ENCODE data around the gene USP12. TPM values are rescaled to one million over a fixed set of nuclear protein-coding genes. Genes with fewer than 3 reads are reported as not detected.
A peak's percentile ranks its signal among the peaks of the same experiment; 100 is the strongest.
"Not testable (repeated sequence)": the region's sequence is repeated elsewhere in the genome, so short reads cannot be mapped to it uniquely, and the experiment has no call there.

USP12 gene
- polyA plus RNA-seq, 3 donors = 12.8 to 23.4 (median 14.5) TPM

DNA sequence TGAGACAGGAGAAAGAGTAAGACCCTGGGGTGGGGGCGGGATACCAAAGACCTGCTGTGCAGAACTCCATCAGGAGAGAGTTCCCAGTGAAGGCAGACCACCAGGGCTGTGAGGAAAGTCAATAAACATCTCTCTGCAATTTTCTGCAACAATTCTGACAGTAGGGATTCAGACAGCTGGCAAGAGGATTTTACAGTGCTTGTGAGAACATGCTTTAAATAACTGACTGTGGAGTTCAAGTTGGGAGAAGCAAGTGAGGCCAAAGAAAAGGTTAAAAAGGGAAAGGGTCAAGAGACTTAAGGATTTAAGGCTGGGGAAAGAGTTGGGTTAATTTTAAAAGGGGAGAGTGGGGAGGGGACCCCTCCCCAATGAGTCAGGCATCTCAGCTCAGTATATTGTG, 98.4 kb downstream of the USP12 start:
- no peak overlapping the region for H3K4me3 ChIP-seq (replicated peaks in 1 of 3; ENCODE audit: low read depth in 2 of 3, low read length in 3 of 3)
- no peaks in the 10 kb centered on the region for H3K27me3 ChIP-seq (ENCODE audit: control insufficient read depth in 2 of 2, insufficient read depth in 2 of 2, low read length in 2 of 2)
- no peak overlapping the region for H3K27ac ChIP-seq (ENCODE audit: low read depth in 1 of 2, low read length in 2 of 2)
- no peaks in the 10 kb centered on the region for H3K9me3 Mint-ChIP-seq
- H3K27ac Mint-ChIP-seq = peak overlapping the region in 1 of 7 donors; percentile 3
- H3K9me3 ChIP-seq (replicated peaks in 1 of 2; ENCODE audit: control insufficient read depth in 1 of 2, insufficient read depth in 1 of 2, low read length in 2 of 2) = no peaks in the 10 kb centered on the region
- no peak for DNase-seq
- no peaks in the 10 kb centered on the region for H3K4me1 Mint-ChIP-seq
- no peak overlapping the region for H3K4me2 ChIP-seq (replicated peaks; ENCODE audit: extremely low read depth, low read length, poor library complexity, severe bottlenecking)
- WGBS (ENCODE audit: insufficient coverage) = no CpG with 5 or more reads among the region's 1 CpG
- peaks cover 0 to 2% (median 0%) of the 10 kb centered on the region in 3 donors for H3K27me3 Mint-ChIP-seq (ENCODE audit: low read depth in 3 of 3)
- peaks cover 17 to 57% of the 10 kb centered on the region in 2 donors for H3K36me3 ChIP-seq (replicated peaks in 1 of 2; ENCODE audit: control insufficient read depth in 1 of 2, insufficient read depth in 2 of 2, low read length in 2 of 2)
- H3K9ac ChIP-seq (ENCODE audit: insufficient read depth, low read length, poor library complexity, severe bottlenecking) = no peak overlapping the region
- intact Hi-C loops (cut with micrococcal nuclease) = no loop called here
- TF ChIP-seq, protein P1, sequence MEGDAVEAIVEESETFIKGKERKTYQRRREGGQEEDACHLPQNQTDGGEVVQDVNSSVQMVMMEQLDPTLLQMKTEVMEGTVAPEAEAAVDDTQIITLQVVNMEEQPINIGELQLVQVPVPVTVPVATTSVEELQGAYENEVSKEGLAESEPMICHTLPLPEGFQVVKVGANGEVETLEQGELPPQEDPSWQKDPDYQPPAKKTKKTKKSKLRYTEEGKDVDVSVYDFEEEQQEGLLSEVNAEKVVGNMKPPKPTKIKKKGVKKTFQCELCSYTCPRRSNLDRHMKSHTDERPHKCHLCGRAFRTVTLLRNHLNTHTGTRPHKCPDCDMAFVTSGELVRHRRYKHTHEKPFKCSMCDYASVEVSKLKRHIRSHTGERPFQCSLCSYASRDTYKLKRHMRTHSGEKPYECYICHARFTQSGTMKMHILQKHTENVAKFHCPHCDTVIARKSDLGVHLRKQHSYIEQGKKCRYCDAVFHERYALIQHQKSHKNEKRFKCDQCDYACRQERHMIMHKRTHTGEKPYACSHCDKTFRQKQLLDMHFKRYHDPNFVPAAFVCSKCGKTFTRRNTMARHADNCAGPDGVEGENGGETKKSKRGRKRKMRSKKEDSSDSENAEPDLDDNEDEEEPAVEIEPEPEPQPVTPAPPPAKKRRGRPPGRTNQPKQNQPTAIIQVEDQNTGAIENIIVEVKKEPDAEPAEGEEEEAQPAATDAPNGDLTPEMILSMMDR (IDR thresholded peaks at IDR 0.05) = no peak
- peaks cover 47 to 61% of the 10 kb centered on the region in 2 donors for H3K36me3 Mint-ChIP-seq
- H3K4me3 Mint-ChIP-seq = no peak overlapping the region
- no peaks in the 10 kb centered on the region for H3K79me2 ChIP-seq (ENCODE audit: insufficient read depth, low read length)
- H4K20me1 ChIP-seq (ENCODE audit: insufficient read depth, low read length) = no peaks in the 10 kb centered on the region
- no peak overlapping the region for H2AFZ ChIP-seq (ENCODE audit: insufficient read depth, low read depth, low read length, poor library complexity, severe bottlenecking)
- H3K4me1 ChIP-seq (ENCODE audit: control insufficient read depth in 1 of 2, insufficient read depth in 2 of 2, low read length in 2 of 2) = no peaks in the 10 kb centered on the region

DNA sequence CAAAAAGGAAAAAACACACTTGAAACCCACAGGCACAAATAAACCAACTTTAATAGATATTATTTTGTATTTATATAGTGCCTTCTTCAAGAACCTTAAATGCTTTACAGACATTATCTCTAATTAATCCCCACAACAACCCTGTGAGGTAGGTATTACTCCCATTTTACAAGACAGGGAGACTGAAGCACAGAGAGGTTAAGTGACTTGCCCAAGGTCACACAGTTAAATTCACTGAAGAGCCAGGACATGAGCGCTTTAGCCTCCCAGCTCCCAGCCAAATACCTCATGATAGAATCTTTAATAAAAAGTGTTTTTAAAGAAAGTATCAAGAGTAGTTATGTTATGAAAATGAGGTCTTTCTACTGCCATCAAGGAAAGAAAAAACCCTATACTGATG, 105.5 kb downstream of the USP12 start:
- intact Hi-C loops (cut with micrococcal nuclease) = not testable (repeated sequence)

More for the DNA sequence above, 105.5 kb downstream of the USP12 start:
- H4K20me1 ChIP-seq (ENCODE audit: insufficient read depth, low read length); H3K79me2 ChIP-seq (ENCODE audit: insufficient read depth, low read length); H3K27ac ChIP-seq (ENCODE audit: low read depth in 1 of 2, low read length in 2 of 2); H3K9ac ChIP-seq (ENCODE audit: insufficient read depth, low read length, poor library complexity, severe bottlenecking); H3K4me3 Mint-ChIP-seq; H3K4me3 ChIP-seq (replicated peaks in 1 of 3; ENCODE audit: low read depth in 2 of 3, low read length in 3 of 3); H3K4me1 ChIP-seq (ENCODE audit: control insufficient read depth in 1 of 2, insufficient read depth in 2 of 2, low read length in 2 of 2); H2AFZ ChIP-seq (ENCODE audit: insufficient read depth, low read depth, low read length, poor library complexity, severe bottlenecking); DNase-seq; H3K4me1 Mint-ChIP-seq; H3K27me3 Mint-ChIP-seq (ENCODE audit: low read depth in 3 of 3); H3K27me3 ChIP-seq (ENCODE audit: control insufficient read depth in 2 of 2, insufficient read depth in 2 of 2, low read length in 2 of 2); H3K27ac Mint-ChIP-seq; H3K9me3 ChIP-seq (replicated peaks in 1 of 2; ENCODE audit: control insufficient read depth in 1 of 2, insufficient read depth in 1 of 2, low read length in 2 of 2); H3K9me3 Mint-ChIP-seq; H3K4me2 ChIP-seq (replicated peaks; ENCODE audit: extremely low read depth, low read length, poor library complexity, severe bottlenecking): not testable (repeated sequence)
- peaks cover 35% of the 10 kb centered on the region in 2 donors for H3K36me3 Mint-ChIP-seq
- no CpG with 5 or more reads among the region's 1 CpG for WGBS (ENCODE audit: insufficient coverage)
- H3K36me3 ChIP-seq (replicated peaks in 1 of 2; ENCODE audit: control insufficient read depth in 1 of 2, insufficient read depth in 2 of 2, low read length in 2 of 2) = peaks cover 7 to 31% of the 10 kb centered on the region in 2 donors

Measured in CD14-positive monocyte (primary cell).